Endothelial cell (in vitro differentiated cells): Measurements from ENCODE around the gene UBE2E2. TPM values are rescaled to one million over a fixed set of nuclear protein-coding genes. Genes with fewer than 3 reads are reported as not detected.
A peak's percentile ranks its signal among the peaks of the same experiment; 100 is the strongest.

Source experiments
- DNase-seq: peaks from one replicate; pipeline ENCODE4 v3.0.0; 2021; ENCODE audit warnings: low spot score
- H3K27ac Mint-ChIP-seq: one replicate; pipeline ENCODE4 v1.8.0; 2021; ENCODE audit warnings: mixed read lengths, inconsistent platforms; ENCODE audit not compliant: unreplicated experiment
- H3K27me3 Mint-ChIP-seq: one replicate; pipeline ENCODE4 v1.8.0; 2021; ENCODE audit warnings: mild to moderate bottlenecking, moderate library complexity, mixed read lengths, inconsistent platforms; ENCODE audit not compliant: unreplicated experiment
- H3K36me3 Mint-ChIP-seq: one replicate; pipeline ENCODE4 v1.8.0; 2021; ENCODE audit warnings: mild to moderate bottlenecking, low read depth, mixed read lengths, inconsistent platforms; ENCODE audit not compliant: unreplicated experiment
- H3K4me1 Mint-ChIP-seq: one replicate; pipeline ENCODE4 v1.8.0; 2021; ENCODE audit warnings: mild to moderate bottlenecking, mixed read lengths, inconsistent platforms; ENCODE audit not compliant: unreplicated experiment
- H3K4me3 Mint-ChIP-seq: one replicate; pipeline ENCODE4 v1.8.0; 2021; ENCODE audit warnings: mild to moderate bottlenecking, mixed read lengths, inconsistent platforms; ENCODE audit not compliant: unreplicated experiment
- H3K9me3 Mint-ChIP-seq: one replicate; pipeline ENCODE4 v1.8.0; 2021; ENCODE audit warnings: mixed read lengths, inconsistent platforms; ENCODE audit not compliant: unreplicated experiment
- CTCF ChIP-seq: fragments of 200-600 bp; sonication (generic); IDR thresholded peaks from one replicate; pipeline ENCODE4 v1.5.0; 2021; ENCODE audit warnings: antibody characterized with exemption; ENCODE audit not compliant: unreplicated experiment
- total RNA-seq: library from RNA; stranded (reverse); fragmentation: NEBNext Ultra II Directional; extraction: Animal tissue kit (Norgen Biotek cat#: 25700); gene quantifications from one replicate; pipeline ENCODE4 v1.2.1, GENCODE V29; 2021; ENCODE audit not compliant: unreplicated experiment

UBE2E2 gene
- total RNA-seq, 1 donor from 2014 or later = 46.9 TPM

GRCh38 chr3:23487015-23487414 lies 283.9 kb downstream of the UBE2E2 start:
- H3K4me1 Mint-ChIP-seq = peaks cover 3% of the 10 kb centered on the region
- no peak overlapping the region for H3K27ac Mint-ChIP-seq
- TF ChIP-seq CTCF = no peak
- DNase-seq = no peak
- no peaks in the 10 kb centered on the region for H3K9me3 Mint-ChIP-seq
- peaks cover 18% of the 10 kb centered on the region for H3K36me3 Mint-ChIP-seq
- H3K4me3 Mint-ChIP-seq = no peak overlapping the region
- H3K27me3 Mint-ChIP-seq = peaks cover 2% of the 10 kb centered on the region

DNA sequence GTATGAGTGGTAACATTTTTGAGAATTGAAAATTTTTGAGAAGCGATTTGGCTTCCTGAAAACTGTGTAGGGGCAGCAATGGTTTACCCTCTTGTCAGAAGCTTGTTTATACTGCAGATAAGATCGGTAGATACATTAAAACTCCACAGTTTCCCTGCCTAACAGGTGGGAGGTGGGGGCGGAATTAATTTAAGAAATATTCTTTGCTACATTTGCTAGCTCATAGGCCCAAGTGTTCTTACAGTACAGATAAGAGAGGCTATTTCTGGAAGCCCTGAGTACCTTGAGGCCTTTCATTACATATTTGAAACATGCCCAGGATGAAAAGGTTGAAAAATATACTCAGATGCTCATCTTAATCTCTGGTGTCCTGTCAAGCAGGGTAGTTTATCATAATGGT lies 285.5 kb downstream of the UBE2E2 start:
- H3K4me3 Mint-ChIP-seq = no peak overlapping the region
- no peak for DNase-seq
- H3K36me3 Mint-ChIP-seq = peaks cover 18% of the 10 kb centered on the region
- H3K27me3 Mint-ChIP-seq = peaks cover 2% of the 10 kb centered on the region
- no peak for TF ChIP-seq CTCF
- H3K4me1 Mint-ChIP-seq = peaks cover 3% of the 10 kb centered on the region
- no peak overlapping the region for H3K27ac Mint-ChIP-seq
- H3K9me3 Mint-ChIP-seq = no peaks in the 10 kb centered on the region

- peaks cover 3% of the 10 kb centered on the region for H3K4me1 Mint-ChIP-seq
- DNase-seq = no peak
- H3K36me3 Mint-ChIP-seq = peaks cover 16% of the 10 kb centered on the region
- H3K9me3 Mint-ChIP-seq = no peaks in the 10 kb centered on the region
- no peak for TF ChIP-seq CTCF
- no peak overlapping the region for H3K4me3 Mint-ChIP-seq
- H3K27ac Mint-ChIP-seq = no peak overlapping the region
- peaks cover 2% of the 10 kb centered on the region for H3K27me3 Mint-ChIP-seq
Measured at GRCh38 chr3:23489300-23490158, 286.4 kb downstream of the UBE2E2 start.

- no peak overlapping the region for H3K4me3 Mint-ChIP-seq
- H3K27ac Mint-ChIP-seq = peak overlapping the region; percentile 15
- H3K27me3 Mint-ChIP-seq = peaks cover 2% of the 10 kb centered on the region
- no peak for DNase-seq
- peaks cover 12% of the 10 kb centered on the region for H3K36me3 Mint-ChIP-seq
- no peaks in the 10 kb centered on the region for H3K9me3 Mint-ChIP-seq
- peaks cover 3% of the 10 kb centered on the region for H3K4me1 Mint-ChIP-seq
- no peak for TF ChIP-seq CTCF
Measured at GRCh38 chr3:23490459-23490858, 287.3 kb downstream of the UBE2E2 start.

DNA sequence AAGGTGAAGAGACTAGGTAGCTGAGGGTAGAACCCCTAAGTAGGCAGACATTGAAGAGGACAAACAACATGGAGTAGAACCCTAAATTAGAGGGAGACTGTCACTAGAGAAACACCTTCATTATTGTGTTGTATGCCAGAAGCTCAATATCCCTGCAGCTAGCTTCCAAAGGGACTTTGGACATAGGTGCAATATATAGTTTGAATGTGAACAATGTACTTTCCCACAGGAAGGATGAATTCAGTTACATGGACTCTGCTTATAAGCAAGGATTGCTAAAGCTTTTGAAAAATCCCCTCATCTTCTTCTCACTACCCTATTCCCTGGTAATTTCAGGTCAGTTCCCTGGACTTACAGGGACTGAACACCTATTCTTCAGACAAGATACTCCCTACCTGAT lies 288.9 kb downstream of the UBE2E2 start:
- no peak for TF ChIP-seq CTCF
- H3K27me3 Mint-ChIP-seq = no peaks in the 10 kb centered on the region
- no peak for DNase-seq
- H3K36me3 Mint-ChIP-seq = peaks cover 5% of the 10 kb centered on the region
- H3K4me1 Mint-ChIP-seq = peaks cover 3% of the 10 kb centered on the region
- H3K9me3 Mint-ChIP-seq = no peaks in the 10 kb centered on the region
- no peak overlapping the region for H3K4me3 Mint-ChIP-seq
- no peak overlapping the region for H3K27ac Mint-ChIP-seq
